ENCODE results near the gene LNPK. TPM values are rescaled to one million over a fixed set of nuclear protein-coding genes. Genes with fewer than 3 reads are reported as not detected.
"Not testable (repeated sequence)": the region's sequence is repeated elsewhere in the genome, so short reads cannot be mapped to it uniquely, and the experiment has no call there.

Gene LNPK
- total RNA-seq, 1 donor from 2014 or later, result 36.1 TPM

DNA sequence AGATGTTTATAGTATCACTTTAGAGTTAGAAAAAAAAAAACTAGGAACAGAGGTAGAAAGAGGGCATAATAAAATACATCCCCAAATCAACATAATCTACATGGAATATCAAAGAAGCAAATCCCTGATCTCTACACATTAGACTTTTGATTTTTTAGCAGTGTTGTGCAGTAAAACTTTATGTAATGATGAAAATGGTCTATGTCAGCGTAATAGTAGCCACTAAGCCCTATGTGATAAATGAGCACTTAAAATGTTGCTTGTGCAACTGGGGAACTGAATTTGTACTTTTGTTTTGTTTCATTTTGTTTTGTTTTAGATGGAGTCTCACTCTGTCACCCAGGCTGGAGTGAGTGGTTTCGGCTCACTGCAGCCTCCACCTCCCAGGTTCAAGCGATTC is 36.3 kb downstream of the LNPK start:
- TF ChIP-seq EZH2 (IDR thresholded peaks at IDR 0.05) (no peak), EZH2phosphoT487 (IDR thresholded peaks at IDR 0.05) (no peak)
- TF ChIP-seq, protein P1, sequence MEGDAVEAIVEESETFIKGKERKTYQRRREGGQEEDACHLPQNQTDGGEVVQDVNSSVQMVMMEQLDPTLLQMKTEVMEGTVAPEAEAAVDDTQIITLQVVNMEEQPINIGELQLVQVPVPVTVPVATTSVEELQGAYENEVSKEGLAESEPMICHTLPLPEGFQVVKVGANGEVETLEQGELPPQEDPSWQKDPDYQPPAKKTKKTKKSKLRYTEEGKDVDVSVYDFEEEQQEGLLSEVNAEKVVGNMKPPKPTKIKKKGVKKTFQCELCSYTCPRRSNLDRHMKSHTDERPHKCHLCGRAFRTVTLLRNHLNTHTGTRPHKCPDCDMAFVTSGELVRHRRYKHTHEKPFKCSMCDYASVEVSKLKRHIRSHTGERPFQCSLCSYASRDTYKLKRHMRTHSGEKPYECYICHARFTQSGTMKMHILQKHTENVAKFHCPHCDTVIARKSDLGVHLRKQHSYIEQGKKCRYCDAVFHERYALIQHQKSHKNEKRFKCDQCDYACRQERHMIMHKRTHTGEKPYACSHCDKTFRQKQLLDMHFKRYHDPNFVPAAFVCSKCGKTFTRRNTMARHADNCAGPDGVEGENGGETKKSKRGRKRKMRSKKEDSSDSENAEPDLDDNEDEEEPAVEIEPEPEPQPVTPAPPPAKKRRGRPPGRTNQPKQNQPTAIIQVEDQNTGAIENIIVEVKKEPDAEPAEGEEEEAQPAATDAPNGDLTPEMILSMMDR (IDR thresholded peaks at IDR 0.05), result no peak
- H3K9me3 ChIP-seq (ENCODE audit: low read depth), result peaks cover 3% of the 10 kb centered on the region
- H3K4me2 ChIP-seq, result no peak overlapping the region
- peaks cover 23% of the 10 kb centered on the region for H3K36me3 Mint-ChIP-seq
- H2AFZ ChIP-seq (replicated peaks), result no peak overlapping the region
- no peak overlapping the region for H3K4me3 Mint-ChIP-seq
- no peaks in the 10 kb centered on the region for H3F3A ChIP-seq (ENCODE audit: low read depth)
- peaks cover 12% of the 10 kb centered on the region for H3K9me3 Mint-ChIP-seq
- no peak for DNase-seq (ENCODE audit: low spot score)
- no peaks in the 10 kb centered on the region for H3K79me2 ChIP-seq (ENCODE audit: low read depth)
- no peaks in the 10 kb centered on the region for H4K20me1 ChIP-seq (ENCODE audit: low read depth)
- H3K27ac Mint-ChIP-seq, result no peak overlapping the region
- H3K36me3 ChIP-seq, result no peaks in the 10 kb centered on the region
- H3K9ac ChIP-seq, result no peak overlapping the region
- H3K27me3 Mint-ChIP-seq (ENCODE audit: insufficient read depth, low read depth), result no peaks in the 10 kb centered on the region
- H3K27me3 ChIP-seq, result no peaks in the 10 kb centered on the region
- no peak overlapping the region for H3K4me3 ChIP-seq
- no peak overlapping the region for H3K27ac ChIP-seq
- no peaks in the 10 kb centered on the region for H3K4me1 Mint-ChIP-seq
- H3K4me1 ChIP-seq, result no peaks in the 10 kb centered on the region

DNA sequence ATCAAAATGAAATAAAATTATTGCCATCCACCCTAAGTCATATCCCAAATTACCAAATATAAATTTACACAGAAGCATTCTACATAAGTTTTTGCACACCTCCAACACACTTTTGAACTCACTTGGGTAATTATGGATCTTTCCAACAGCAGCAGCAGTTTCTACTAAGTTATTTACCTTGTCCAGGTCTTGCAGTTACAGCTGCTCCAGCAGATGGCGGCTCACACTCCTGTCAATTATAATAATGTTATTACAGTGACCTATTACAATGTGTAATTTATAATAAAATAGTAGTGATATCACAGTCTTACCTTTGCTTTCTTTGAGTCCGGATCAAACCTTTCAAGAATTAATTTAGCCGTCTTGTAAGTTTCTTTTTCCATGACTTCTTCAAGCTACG is 37.9 kb downstream of the LNPK start:
- Mint-ChIP-seq H3K4me3 (no peak overlapping the region), H3K27ac (no peak overlapping the region), H3K4me1 (no peaks in the 10 kb centered on the region), H3K9me3 (peaks cover 12% of the 10 kb centered on the region), H3K36me3 (peaks cover 30% of the 10 kb centered on the region), H3K27me3 (ENCODE audit: insufficient read depth, low read depth) (no peaks in the 10 kb centered on the region)
- H4K20me1 ChIP-seq (ENCODE audit: low read depth), result no peaks in the 10 kb centered on the region
- no peak overlapping the region for H3K4me3 ChIP-seq
- H3K79me2 ChIP-seq (ENCODE audit: low read depth), result no peaks in the 10 kb centered on the region
- no peaks in the 10 kb centered on the region for H3K27me3 ChIP-seq
- no peak overlapping the region for H2AFZ ChIP-seq (replicated peaks)
- no peak overlapping the region for H3K9ac ChIP-seq
- H3K36me3 ChIP-seq, result no peaks in the 10 kb centered on the region
- H3K9me3 ChIP-seq (ENCODE audit: low read depth), result peaks cover 3% of the 10 kb centered on the region
- no peaks in the 10 kb centered on the region for H3F3A ChIP-seq (ENCODE audit: low read depth)
- no peak for DNase-seq (ENCODE audit: low spot score)
- TF ChIP-seq EZH2 (IDR thresholded peaks at IDR 0.05), result no peak
- no peak for TF ChIP-seq EZH2phosphoT487 (IDR thresholded peaks at IDR 0.05)
- TF ChIP-seq, protein P1 (IDR thresholded peaks at IDR 0.05), result peak; percentile 13
- no peaks in the 10 kb centered on the region for H3K4me1 ChIP-seq
- no peak overlapping the region for H3K27ac ChIP-seq
- H3K4me2 ChIP-seq, result no peak overlapping the region

DNA sequence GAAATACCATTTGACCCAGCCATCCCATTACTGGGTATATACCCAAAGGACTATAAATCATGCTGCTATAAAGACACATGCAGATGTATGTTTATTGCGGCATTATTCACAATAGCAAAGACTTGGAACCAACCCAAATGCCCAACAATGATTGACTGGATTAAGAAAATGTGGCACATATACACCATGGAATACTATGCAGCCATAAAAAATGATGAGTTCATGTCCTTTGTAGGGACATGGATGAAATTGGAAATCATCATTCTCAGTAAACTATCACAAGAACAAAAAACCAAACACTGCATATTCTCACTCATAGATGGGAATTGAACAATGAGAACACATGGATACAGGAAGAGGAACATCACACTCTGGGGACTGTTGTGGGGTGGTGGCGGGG is 38.9 kb downstream of the LNPK start:
- H3K9ac ChIP-seq; H3K27ac ChIP-seq; H3K9me3 ChIP-seq (ENCODE audit: low read depth); H3K79me2 ChIP-seq (ENCODE audit: low read depth); H4K20me1 ChIP-seq (ENCODE audit: low read depth); H2AFZ ChIP-seq (replicated peaks); H3K27me3 ChIP-seq; H3K4me3 Mint-ChIP-seq; H3K4me1 ChIP-seq; H3K4me1 Mint-ChIP-seq; H3K4me3 ChIP-seq; DNase-seq (ENCODE audit: low spot score); H3K27me3 Mint-ChIP-seq (ENCODE audit: insufficient read depth, low read depth); H3K4me2 ChIP-seq; H3K36me3 ChIP-seq; H3K27ac Mint-ChIP-seq; H3F3A ChIP-seq (ENCODE audit: low read depth): not testable (repeated sequence)
- H3K9me3 Mint-ChIP-seq, result peaks cover 17% of the 10 kb centered on the region
- peaks cover 36% of the 10 kb centered on the region for H3K36me3 Mint-ChIP-seq

DNA sequence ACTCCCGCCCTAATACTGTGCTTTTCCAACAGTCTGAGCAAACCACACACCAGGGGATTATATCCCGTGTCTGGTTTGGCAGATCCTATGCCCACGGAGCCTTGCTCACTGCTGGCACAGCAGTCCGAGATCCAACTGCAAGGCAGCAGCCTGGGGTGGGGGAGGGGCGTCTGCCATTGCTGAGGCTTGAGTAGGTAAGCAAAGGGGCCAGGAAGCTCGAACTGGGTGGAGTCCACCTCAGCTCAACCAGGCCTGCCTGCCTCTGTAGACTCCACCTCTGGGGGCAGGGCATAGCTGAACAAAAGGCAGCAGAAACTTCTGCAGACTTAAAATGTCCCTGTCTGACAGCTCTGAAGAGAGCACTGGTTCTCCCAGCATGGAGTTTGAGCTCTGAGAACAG is 44.2 kb downstream of the LNPK start:
- peaks cover 45% of the 10 kb centered on the region for H3K36me3 Mint-ChIP-seq
- no peak overlapping the region for H3K4me2 ChIP-seq
- no peak overlapping the region for H3K27ac Mint-ChIP-seq
- no peaks in the 10 kb centered on the region for H3K27me3 ChIP-seq
- peaks cover 3% of the 10 kb centered on the region for H3K9me3 ChIP-seq (ENCODE audit: low read depth)
- peaks cover 3% of the 10 kb centered on the region for H3K36me3 ChIP-seq
- TF ChIP-seq EZH2 (IDR thresholded peaks at IDR 0.05) (no peak), EZH2phosphoT487 (IDR thresholded peaks at IDR 0.05) (no peak)
- no peaks in the 10 kb centered on the region for H3K4me1 ChIP-seq
- no peaks in the 10 kb centered on the region for H3F3A ChIP-seq (ENCODE audit: low read depth)
- H3K79me2 ChIP-seq (ENCODE audit: low read depth), result no peaks in the 10 kb centered on the region
- H3K4me3 ChIP-seq, result no peak overlapping the region
- no peaks in the 10 kb centered on the region for H3K27me3 Mint-ChIP-seq (ENCODE audit: insufficient read depth, low read depth)
- peaks cover 17% of the 10 kb centered on the region for H3K9me3 Mint-ChIP-seq
- H3K4me1 Mint-ChIP-seq, result no peaks in the 10 kb centered on the region
- H3K27ac ChIP-seq, result no peak overlapping the region
- no peak overlapping the region for H2AFZ ChIP-seq (replicated peaks)
- no peak overlapping the region for H3K4me3 Mint-ChIP-seq
- H4K20me1 ChIP-seq (ENCODE audit: low read depth), result no peaks in the 10 kb centered on the region
- H3K9ac ChIP-seq, result no peak overlapping the region
- no peak for DNase-seq (ENCODE audit: low spot score)
